ENCODE measurements around the gene SETD7.
A peak's percentile ranks its signal among the peaks of the same experiment; 100 is the strongest.

The SETD7 gene

DNA sequence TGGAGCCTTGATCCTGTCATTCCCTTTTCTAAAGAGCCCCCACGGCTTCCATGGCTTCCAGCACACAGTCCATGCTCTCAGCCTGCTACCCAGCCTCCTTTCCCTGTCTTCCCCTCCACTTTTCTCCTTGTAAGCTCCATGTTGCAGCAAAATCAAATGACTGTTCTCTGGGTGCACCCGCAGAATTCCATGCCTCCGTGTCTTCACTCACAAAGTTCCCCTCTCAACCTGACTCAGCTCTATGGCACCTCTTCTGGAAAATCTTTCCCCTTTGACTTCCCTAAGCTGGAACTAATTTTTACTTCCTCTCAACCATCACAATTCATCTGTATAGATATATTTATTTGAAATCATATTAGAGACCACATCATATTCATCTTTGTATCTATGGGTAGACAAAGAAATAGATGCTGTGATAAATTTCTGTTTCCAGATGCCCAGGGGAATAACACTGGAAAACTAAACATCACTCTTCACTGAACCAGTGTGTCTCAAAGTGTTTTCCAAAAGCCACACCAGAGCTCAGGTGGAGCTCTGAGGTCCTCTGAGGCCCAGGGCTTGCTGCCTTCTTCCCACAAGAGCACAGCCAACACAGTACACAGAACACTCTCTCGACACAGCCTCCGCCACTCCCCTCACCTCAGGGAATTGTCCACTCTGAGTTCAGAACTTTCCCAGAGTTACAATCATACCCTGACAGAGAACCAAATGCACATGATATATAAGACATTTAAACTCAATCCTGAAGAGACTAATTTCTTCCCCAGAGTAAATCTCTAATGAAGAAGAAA, 3.3 kb downstream of the SETD7 start:
- DNase-seq = peak in 1 of 56 donors; percentile 3

DNA sequence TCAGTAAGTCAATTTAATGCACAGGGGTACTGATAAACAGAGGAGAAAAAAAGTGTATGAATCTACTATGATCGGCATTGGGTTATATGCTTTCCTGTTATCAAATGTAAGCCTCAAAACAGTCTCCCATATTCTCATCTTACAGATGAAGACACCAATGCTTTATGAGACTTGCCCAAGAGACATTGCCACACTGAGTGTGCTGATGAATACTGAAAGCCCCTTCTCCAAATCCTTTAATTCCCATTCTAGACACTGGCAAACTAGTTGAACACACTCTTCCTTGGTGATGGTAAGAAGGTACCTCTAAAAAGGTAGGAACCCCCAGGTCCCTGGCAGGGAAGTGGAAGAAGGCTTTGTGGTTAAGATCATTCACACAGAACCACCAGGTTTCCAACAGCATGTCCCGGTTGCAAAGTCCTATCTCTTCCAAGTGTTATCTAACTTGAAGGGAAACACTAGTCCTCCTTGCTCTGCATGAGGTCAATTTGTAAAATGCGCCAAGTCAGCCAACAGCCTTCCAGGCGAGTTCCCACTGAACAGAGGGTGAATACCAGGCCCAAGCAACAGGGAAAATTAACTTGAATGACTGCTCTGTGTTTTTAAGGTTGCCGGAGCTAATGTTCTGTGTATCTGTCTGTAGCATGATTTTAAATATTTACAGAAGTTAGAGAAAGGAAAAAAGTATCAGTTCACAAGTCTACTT, 5.1 kb downstream of the SETD7 start:
- peak in 2 of 56 donors; percentile 4 to 20 for DNase-seq

DNA sequence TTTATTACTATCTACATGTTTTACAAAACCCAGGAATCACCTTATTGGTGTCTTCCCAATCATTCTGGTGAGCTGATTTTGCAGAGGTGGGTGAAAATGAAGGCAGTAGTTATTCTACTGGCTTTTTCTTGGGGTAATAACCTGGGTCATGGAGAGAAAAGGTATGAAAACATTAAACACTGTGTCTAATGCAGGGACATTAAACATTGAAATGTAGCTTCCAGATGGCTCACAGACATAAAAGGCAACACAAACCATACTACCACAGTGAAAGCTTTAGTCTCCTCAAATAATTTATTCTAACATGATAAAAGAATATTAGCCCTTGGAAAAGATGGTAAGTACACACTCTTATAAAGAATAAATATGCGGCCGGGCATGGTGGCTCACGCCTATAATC, 8.0 kb downstream of the SETD7 start:
- DNase-seq = no peak

DNA sequence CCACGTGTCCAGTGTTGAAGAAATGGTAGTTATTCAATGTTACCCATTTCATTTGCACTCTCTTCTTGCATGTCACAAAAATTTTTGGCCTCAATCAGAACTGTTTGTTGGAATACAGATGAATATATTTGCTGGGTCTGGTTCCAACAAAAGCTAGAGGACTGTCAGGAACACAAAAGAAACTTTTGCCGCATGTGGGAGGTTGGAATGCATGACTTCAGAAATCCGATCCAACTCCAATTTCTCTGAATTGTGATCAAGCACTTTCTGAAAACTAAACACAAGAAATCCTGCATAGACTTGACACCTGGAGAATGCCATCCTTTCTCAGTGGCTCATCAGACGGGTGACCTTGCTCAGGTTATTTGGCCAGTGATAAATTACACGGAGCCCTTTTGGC, 15.4 kb downstream of the SETD7 start:
- no peak for DNase-seq

DNA sequence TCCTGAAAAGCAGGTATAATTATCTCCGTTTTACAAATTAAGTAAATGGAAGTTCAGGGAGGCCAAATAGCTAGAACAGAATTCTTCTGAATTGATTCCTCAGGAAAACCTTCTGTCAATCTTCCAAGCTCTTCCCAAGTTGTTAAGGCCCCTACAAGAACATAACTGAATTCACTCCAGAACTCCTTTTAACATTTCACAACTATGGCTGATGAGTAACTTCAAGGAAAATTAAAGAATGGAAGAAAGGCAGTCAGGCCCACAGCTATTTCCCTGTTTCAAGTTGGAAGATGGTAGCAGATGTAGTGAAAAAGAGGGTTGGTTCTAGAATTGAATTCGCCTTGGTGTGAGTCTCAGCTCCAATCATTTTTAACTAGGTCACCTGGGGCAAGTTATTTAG, 15.9 kb downstream of the SETD7 start:
- DNase-seq = no peak

GRCh38 chr4:139537292-139537691, 18.7 kb downstream of the SETD7 start:
- no peak for DNase-seq

DNA sequence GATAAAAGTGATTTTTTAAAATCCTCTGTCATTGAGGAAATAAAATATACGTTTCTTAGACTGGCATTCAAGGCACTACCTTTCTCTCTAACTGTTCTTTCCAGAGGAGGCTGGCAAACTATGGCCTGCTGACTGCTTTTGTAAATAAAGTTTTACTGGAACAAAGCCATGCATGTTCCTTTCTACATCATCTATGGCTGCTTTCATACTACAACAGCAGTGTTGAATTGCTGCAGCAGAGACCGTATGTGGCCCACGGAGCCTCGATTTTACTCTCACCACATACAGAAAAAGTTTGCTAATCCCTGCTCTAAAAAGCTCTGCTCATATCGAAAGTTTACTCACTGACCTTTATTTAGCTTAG, 20.2 kb downstream of the SETD7 start:
- DNase-seq = no peak

DNA sequence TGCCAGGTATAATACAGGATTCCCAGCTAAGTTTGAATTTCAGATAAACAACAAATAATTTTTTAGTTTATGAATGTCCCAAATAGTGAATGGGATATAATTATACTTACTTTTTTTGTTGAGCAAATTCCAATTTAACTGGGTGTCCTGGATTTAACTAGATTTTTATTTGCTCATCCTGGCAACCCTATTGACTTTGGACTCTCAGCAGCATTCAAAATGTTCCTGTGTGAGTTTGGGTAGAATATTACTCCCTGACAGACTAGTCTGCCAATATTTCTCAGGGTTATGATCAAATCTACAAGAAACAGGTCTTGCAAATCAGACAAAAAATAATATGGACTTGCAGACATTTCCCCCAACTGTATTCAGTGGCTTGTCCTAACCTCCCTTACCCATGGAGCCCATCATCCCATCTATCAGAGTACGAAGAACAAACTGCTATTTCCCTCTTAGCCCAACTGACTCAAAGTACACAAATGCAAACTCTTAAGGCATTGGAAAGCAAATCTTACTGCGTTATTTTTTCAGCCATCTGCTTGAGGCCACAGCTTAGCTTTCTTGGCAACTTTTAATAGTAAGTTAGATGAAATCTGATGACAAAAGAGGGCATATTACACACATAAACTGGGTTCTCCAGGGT, 20.7 kb downstream of the SETD7 start:
- DNase-seq = no peak

- DNase-seq = no peak
Observed at GRCh38 chr4:139534287-139534950, 21.6 kb downstream of the SETD7 start.

DNA sequence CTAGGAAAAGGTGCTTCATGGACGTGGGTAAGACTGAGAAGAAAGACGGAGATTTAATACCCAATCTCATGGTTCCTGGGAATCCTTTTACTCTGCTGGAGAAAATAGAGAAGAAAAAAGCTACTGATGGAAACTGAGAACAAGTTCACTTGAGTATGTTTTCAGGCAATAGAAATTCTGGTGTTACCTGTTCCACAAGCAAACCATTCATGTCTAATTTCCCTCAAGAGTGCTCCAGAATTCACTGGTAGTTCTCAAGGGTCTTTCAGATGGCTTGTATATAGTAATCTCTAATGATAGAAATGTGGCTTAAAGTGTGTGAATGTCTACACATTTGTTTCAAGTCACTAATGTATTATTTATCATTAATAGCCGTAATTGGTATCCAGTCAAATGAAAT, 22.5 kb downstream of the SETD7 start:
- DNase-seq = no peak

GRCh38 chr4:139532947-139533346, 23.1 kb downstream of the SETD7 start:
- DNase-seq = no peak

GRCh38 chr4:139530833-139531427, 25.1 kb downstream of the SETD7 start:
- DNase-seq = peak in 29 of 56 donors; percentile 4 to 72 (median 24)

- DNase-seq = no peak
Observed at GRCh38 chr4:139528377-139529005, 27.5 kb downstream of the SETD7 start.

DNA sequence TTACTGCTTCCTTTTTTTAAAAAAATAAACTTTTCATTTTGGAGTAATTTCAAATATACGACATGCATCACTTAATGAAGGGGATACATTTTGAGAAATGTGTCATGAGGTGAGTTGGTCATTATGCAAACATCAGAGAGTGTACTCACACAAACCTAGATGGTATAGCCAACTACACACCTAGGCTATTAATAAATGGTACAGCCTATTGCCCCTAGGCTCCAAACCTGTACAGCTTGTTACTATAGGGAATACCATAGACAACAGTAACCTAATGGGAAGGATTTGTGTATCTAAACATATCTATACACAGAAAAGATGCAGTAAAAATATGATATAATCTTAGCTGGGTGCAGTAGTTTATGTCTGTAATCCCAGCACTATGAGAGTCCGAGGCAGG, 29.1 kb downstream of the SETD7 start:
- no peak for DNase-seq

DNA sequence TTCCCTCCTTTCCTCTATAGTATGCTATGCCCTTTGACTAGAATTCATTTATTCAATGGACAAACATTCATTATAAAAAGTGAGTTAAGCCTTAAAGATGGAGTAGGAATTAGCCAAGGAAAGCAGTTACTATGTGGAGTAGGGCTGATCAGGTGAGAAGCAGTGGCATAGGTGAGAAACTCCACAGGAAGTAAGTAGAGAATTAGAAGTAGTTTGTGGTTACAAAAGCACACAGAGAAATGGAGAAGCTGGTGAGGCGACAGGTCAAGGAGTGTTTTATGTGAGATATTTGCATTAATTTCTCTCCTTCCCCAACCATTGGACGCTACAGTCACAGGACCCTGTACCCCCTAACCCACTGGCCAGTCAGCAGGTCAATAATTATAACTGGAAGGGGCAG, 30.6 kb downstream of the SETD7 start:
- no peak for DNase-seq

- DNase-seq = peak in 6 of 56 donors; percentile 2 to 15 (median 6)
Observed at GRCh38 chr4:139524062-139524631, 31.9 kb downstream of the SETD7 start.

DNA sequence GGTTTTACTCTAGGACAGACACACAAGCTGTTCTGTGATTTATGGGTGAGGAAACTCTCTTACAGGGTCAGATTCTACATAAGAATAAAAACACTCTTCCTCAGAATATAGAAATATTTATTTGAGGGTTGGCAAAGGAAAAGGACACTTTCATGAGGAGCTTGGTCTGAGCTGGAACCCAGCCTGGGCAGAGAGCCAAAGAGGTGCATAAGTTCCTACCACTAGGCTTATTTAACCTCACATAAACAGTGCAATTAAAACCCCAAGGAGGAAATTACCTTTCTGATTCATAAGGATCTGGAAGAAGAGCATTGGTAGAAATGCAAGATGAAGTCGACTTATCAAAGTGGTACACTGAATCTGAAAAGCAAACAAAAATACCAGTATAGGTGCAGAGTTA, 32.9 kb downstream of the SETD7 start:
- DNase-seq = no peak

GRCh38 chr4:139522457-139522856, 33.6 kb downstream of the SETD7 start:
- DNase-seq = peak in 1 of 56 donors; percentile 1

GRCh38 chr4:139521754-139522401, 34.1 kb downstream of the SETD7 start:
- peak in 22 of 56 donors; percentile 4 to 62 (median 22) for DNase-seq

GRCh38 chr4:139515531-139515958, 40.5 kb downstream of the SETD7 start:
- DNase-seq = no peak
